Mucosa of descending colon (tissue), 3 donors: ENCODE data around the gene FBXO45. TPM values are rescaled to one million over a fixed set of nuclear protein-coding genes. Genes with fewer than 3 reads are reported as not detected.
"Not testable (repeated sequence)": the region's sequence is repeated elsewhere in the genome, so short reads cannot be mapped to it uniquely, and the experiment has no call there.

Source experiments
- ATAC-seq: fragments of 200-7000 bp; cut with Tn5 transposase; one replicate; pipeline ENCODE4 v1.9.1; 2020; ENCODE audit warnings: mild to moderate bottlenecking, moderate library complexity
- DNase-seq, 3 donors: peaks; one replicate each; pipeline ENCODE4 v3.0.0-alpha.2; 2020
- H3K36me3 ChIP-seq: fragments of 200-600 bp; one replicate; pipeline ENCODE4 v1.8.0; 2021; ENCODE audit warnings: low read depth, mild to moderate bottlenecking
- H3K4me1 ChIP-seq: fragments of 200-600 bp; one replicate; pipeline ENCODE4 v1.8.0; 2021; ENCODE audit warnings: low read depth, mild to moderate bottlenecking
- H3K4me3 ChIP-seq: fragments of 200-600 bp; one replicate; pipeline ENCODE4 v1.8.0; 2021; ENCODE audit warnings: mild to moderate bottlenecking
- H3K9me3 ChIP-seq: fragments of 200-600 bp; one replicate; pipeline ENCODE4 v1.8.0; 2021; ENCODE audit warnings: mild to moderate bottlenecking
- CTCF ChIP-seq: fragments of 200-600 bp; IDR thresholded peaks from one replicate; pipeline ENCODE4 v1.8.0; 2022; ENCODE audit warnings: antibody characterized with exemption, mild to moderate bottlenecking
- intact Hi-C, 2 donors: fragments of 100-400 bp; cut with DNase I in 1 of 2; cut with micrococcal nuclease in 1 of 2; formaldehyde crosslinking; loops; one replicate each; pipeline versions ENCODE4 v1.11.0 to v1.11.1; 2022; cut with DNase I, micrococcal nuclease
- long read RNA-seq, 2 donors: library from polyadenylated mRNA; unstranded; transcript quantifications; one replicate each; pipeline ENCODE4 v2.0.0, GENCODE V29; 2019 to 2021
- total RNA-seq, 3 donors: library from RNA; stranded (reverse); fragmentation: NEBNext Ultra II Directional in 2 of 3; extraction: Animal tissue kit (Norgen Biotek cat#: 25700) in 2 of 3; gene quantifications; one replicate each; pipeline versions ENCODE4 v1.2.1 to v1.2.4, GENCODE V29; 2021 to 2023
- donor health status: DM: no; HTN: no; CAD: no; lungs with moderate emphysema.
- donor health status: DM: no; HTN: no; CAD: no.
- donor health status: DM: no; HTN: yes; CAD: no.

FBXO45 gene
- total RNA-seq = 10 to 100 TPM in 1 of 3 donors, 1 to 10 TPM in 2; 7.5 to 12.7 (median 9.9) TPM
- long read RNA-seq, donor 1, full-length matches to known transcripts = 36 of 37 reads
- long read RNA-seq, donor 1, partial matches to known transcripts = 1 of 37 reads
- long read RNA-seq, donor 1, other reads (novel, unspliced or antisense) = 0 of 37 reads
- long read RNA-seq, donor 2, partial matches to known transcripts = 0 of 1 reads
- long read RNA-seq, donor 2, other reads (novel, unspliced or antisense) = 1 of 1 reads

- peaks cover 27% of the 10 kb centered on the region for H3K4me1 ChIP-seq
- no peaks in the 10 kb centered on the region for H3K9me3 ChIP-seq
- DNase-seq = peak; percentile 95 to 97 (median 97)
- intact Hi-C loops = no loop called here
- H3K36me3 ChIP-seq = no peaks in the 10 kb centered on the region
- H3K4me3 ChIP-seq = peak within 1 kb of the TSS; percentile 58
- peak; percentile 98 for ATAC-seq
- TF ChIP-seq CTCF = peak; percentile 28
These were observed at the start of gene FBXO45, which contains the start of gene WDR53 for GRCh38 chr3:196568246-196569002. FBXO45 (plus strand) TSS chr3:196568660; CDS start chr3:196568985, 325 bp downstream. WDR53 (minus strand) TSS chr3:196568554; CDS start chr3:196561475, 7,079 bp downstream.

GRCh38 chr3:196518966-196519717 lies 49.3 kb upstream of the FBXO45 start:
- Histone ChIP-seq H3K9me3 (peaks cover 45% of the 10 kb centered on the region), H3K4me1 (no peaks in the 10 kb centered on the region), H3K36me3 (no peaks in the 10 kb centered on the region), H3K4me3 (no peak overlapping the region)
- DNase-seq = peak in 2 of 3 donors; percentile 38 to 80
- intact Hi-C loops = loop anchor here in 1 of 2 donors (10.0 kb wide), 1 partner anchor 264 kb away; no protein-coding TSS in a partner anchor
- ATAC-seq = peak; percentile 48
- TF ChIP-seq CTCF = no peak

GRCh38 chr3:196519718-196520082 lies 48.8 kb upstream of the FBXO45 start:
- ATAC-seq = no peak
- intact Hi-C loops = loop anchor here in 1 of 2 donors (10.0 kb wide), 1 partner anchor 265 kb away; no protein-coding TSS in a partner anchor

GRCh38 chr3:196521291-196521690 lies 47.2 kb upstream of the FBXO45 start:
- H3K4me1 ChIP-seq, H3K36me3 ChIP-seq, intact Hi-C loops, ATAC-seq, DNase-seq, H3K4me3 ChIP-seq: not testable (repeated sequence)
- H3K9me3 ChIP-seq = peaks cover 45% of the 10 kb centered on the region

More at GRCh38 chr3:196519718-196520082, 48.8 kb upstream of the FBXO45 start:
- no peak for TF ChIP-seq CTCF
- peaks cover 45% of the 10 kb centered on the region for H3K9me3 ChIP-seq
- no peak overlapping the region for H3K4me3 ChIP-seq
- H3K36me3 ChIP-seq = no peaks in the 10 kb centered on the region
- no peaks in the 10 kb centered on the region for H3K4me1 ChIP-seq
- DNase-seq = peak in 1 of 3 donors; percentile 27

- H3K4me3 ChIP-seq = no peak overlapping the region
- DNase-seq (no peak), ATAC-seq (no peak)
- H3K4me1 ChIP-seq = no peaks in the 10 kb centered on the region
- peaks cover 30% of the 10 kb centered on the region for H3K9me3 ChIP-seq
- H3K36me3 ChIP-seq = no peaks in the 10 kb centered on the region
- intact Hi-C loops = no loop called here
- no peak for TF ChIP-seq CTCF
These were observed 44.6 kb upstream of the FBXO45 start for GRCh38 chr3:196523841-196524240.
